Measurements from ENCODE around the gene GDPD2. TPM values are rescaled to one million over a fixed set of nuclear protein-coding genes. Genes with fewer than 3 reads are reported as not detected.

GDPD2 gene
- total RNA-seq, 2 donors from 2014 or later, result 5.0 to 15.3 TPM

DNA sequence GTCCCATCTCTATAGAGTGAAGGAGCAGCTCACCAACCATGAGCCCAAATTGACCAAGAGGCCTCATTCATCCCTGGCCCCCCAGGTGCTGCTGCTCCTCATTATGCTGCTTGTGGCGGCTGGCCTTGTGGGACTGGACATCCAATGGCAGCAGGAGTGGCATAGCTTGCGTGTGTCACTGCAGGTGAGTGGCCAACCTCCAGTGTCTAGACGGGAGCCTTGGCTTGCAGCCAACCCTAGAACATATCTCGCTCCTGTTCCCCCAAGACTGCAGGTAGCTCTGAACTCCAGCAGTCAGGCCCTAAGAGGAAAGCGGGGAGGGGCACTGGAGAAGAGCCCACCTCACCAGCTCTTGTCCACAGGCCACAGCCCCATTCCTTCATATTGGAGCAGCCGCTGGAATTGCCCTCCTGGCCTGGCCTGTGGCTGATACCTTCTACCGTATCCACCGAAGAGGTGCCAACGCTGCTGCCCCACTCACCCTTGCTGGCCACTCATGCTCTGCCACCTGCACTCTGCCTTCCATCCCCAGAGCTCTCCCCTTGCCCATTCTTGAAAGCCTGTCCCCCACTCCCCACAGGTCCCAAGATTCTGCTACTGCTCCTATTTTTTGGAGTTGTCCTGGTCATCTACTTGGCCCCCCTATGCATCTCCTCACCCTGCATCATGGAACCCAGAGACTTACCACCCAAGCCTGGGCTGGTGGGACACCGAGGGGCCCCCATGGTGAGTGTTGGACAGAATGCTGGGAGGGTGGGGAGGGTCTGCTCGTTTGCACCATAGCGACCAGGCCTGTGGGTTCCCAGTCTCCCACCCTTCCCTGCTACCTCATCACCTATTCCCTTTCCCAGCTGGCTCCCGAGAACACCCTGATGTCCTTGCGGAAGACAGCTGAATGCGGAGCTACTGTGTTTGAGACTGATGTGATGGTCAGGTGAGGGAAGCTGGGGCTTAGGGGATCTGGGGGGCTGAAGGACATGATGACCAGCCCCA lies 3.5 kb downstream of the GDPD2 start:
- Histone ChIP-seq H3K9me3 (no peaks in the 10 kb centered on the region), H3K27me3 (no peaks in the 10 kb centered on the region), H3K4me1 (no peaks in the 10 kb centered on the region), H3K4me3 (no peak overlapping the region), H3K9ac (ENCODE audit: low read depth in 2 of 2, low read length in 2 of 2) (no peak overlapping the region), H3K27ac (no peak overlapping the region), H3K36me3 (no peaks in the 10 kb centered on the region)
- DNase-seq, result no peak
- intact Hi-C loops (cut with DNase I), result loop anchor here (10.0 kb wide), 2 partner anchors 132 to 238 kb away; partner anchors contain the start of gene KIF4A
- TF ChIP-seq, protein P1, sequence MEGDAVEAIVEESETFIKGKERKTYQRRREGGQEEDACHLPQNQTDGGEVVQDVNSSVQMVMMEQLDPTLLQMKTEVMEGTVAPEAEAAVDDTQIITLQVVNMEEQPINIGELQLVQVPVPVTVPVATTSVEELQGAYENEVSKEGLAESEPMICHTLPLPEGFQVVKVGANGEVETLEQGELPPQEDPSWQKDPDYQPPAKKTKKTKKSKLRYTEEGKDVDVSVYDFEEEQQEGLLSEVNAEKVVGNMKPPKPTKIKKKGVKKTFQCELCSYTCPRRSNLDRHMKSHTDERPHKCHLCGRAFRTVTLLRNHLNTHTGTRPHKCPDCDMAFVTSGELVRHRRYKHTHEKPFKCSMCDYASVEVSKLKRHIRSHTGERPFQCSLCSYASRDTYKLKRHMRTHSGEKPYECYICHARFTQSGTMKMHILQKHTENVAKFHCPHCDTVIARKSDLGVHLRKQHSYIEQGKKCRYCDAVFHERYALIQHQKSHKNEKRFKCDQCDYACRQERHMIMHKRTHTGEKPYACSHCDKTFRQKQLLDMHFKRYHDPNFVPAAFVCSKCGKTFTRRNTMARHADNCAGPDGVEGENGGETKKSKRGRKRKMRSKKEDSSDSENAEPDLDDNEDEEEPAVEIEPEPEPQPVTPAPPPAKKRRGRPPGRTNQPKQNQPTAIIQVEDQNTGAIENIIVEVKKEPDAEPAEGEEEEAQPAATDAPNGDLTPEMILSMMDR (IDR thresholded peaks at IDR 0.05), result no peak

DNA sequence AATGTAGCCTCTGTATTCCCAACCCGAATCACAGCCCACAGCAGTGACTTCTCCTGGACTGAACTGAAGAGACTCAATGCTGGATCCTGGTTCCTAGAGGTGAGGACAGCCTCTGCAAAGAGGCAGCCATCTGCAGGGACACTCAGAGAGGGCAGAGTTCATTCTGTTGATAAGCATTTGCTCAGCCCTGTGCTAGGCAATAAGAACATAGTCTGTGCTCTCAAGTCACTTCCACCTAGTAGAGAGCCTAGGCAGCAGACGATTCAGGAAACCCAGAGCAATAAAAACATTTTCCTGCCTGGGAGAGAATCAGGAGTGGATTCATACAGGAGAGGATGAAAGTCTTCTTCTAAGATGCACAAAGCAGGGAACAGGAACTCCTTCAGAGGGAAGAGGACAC lies 4.3 kb downstream of the GDPD2 start:
- intact Hi-C loops (cut with DNase I), result loop anchor here (10.0 kb wide), 2 partner anchors 133 to 237 kb away; partner anchors contain the start of gene KIF4A
- DNase-seq, result no peak

DNA sequence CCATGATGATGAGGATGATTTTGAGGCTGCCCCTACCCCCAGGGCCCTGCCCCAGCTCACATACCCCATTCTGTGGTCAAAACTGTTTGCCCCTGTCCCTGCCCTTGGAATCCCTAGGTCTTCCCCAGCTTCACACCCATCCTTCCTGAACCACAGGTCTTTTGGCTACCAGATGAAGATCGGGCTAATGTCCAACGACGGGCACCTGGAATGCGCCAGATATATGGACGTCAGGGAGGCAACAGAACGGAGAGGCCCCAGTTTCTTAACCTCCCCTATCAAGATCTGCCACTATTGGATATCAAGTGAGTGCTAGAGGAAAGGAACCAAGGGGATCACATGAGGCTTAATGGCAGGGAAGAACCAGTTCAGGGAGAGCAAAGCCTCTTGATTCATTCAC lies 6.6 kb downstream of the GDPD2 start:
- no peaks in the 10 kb centered on the region for H3K27me3 ChIP-seq
- no peak overlapping the region for H3K4me3 ChIP-seq
- no peak overlapping the region for H3K9ac ChIP-seq (ENCODE audit: low read depth in 2 of 2, low read length in 2 of 2)
- no peaks in the 10 kb centered on the region for H3K36me3 ChIP-seq
- no peak for DNase-seq
- H3K27ac ChIP-seq, result no peak overlapping the region
- H3K9me3 ChIP-seq, result no peaks in the 10 kb centered on the region
- TF ChIP-seq, protein P1 (IDR thresholded peaks at IDR 0.05), result no peak
- intact Hi-C loops (cut with DNase I), result loop anchor here (10.0 kb wide), 2 partner anchors 135 to 235 kb away; partner anchors contain the start of gene KIF4A
- no peaks in the 10 kb centered on the region for H3K4me1 ChIP-seq

More for the DNA sequence above, 4.3 kb downstream of the GDPD2 start:
- Histone ChIP-seq H3K36me3 (no peaks in the 10 kb centered on the region), H3K4me3 (no peak overlapping the region), H3K27me3 (no peaks in the 10 kb centered on the region), H3K27ac (no peak overlapping the region), H3K9ac (ENCODE audit: low read depth in 2 of 2, low read length in 2 of 2) (no peak overlapping the region), H3K9me3 (no peaks in the 10 kb centered on the region), H3K4me1 (no peaks in the 10 kb centered on the region)
- TF ChIP-seq, protein P1 (IDR thresholded peaks at IDR 0.05), result no peak

DNA sequence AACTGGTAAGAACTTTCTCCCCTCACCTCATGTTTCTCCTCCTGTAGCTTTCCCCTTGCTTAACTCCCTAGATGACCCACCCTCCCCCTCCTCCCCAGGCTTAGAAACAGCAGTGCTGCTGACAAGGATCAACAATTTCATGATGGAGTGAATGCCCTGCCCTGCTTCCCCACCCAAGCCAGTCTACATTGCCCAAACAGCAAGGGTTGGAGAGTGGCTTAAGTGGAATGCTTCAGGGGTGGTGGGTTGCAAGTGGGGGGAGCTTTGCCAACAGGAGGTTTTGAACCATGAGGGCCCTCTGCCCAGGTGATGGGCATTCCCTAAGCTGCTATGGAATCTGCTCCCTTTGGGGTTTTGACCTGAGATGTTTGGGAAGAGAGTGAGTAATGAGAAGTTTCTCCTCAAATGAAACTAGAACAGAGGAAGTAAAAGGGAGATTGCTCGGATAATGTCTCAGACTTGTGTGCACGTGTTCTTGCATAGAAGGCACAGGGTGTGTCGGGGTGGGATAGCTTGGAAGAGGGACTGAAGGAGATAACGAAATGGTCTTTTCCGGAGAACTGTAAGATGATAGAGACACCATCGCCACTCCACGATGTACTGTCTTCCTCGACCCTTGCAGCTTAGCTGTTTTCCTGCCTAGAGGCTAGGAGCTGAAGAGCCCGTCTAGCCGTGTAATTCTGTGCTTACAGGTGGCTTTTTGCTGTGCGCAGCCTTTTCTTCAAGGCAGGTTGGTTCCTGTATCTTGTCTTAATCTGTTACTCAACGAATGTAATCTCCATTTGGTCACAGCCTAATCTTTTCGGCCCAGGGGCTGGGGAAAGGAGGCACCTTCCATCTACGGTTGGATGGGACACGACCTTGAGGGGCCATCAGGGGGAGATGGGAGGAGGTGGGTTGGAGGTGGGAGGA lies 10.1 kb downstream of the GDPD2 start:
- Histone ChIP-seq H3K27me3 (peaks cover 5% of the 10 kb centered on the region), H3K4me1 (no peaks in the 10 kb centered on the region), H3K36me3 (no peaks in the 10 kb centered on the region), H3K9ac (ENCODE audit: low read depth in 2 of 2, low read length in 2 of 2) (no peak overlapping the region), H3K9me3 (no peaks in the 10 kb centered on the region), H3K27ac (no peak overlapping the region), H3K4me3 (peak overlapping the region; percentile 49)
- TF ChIP-seq, protein P1 (IDR thresholded peaks at IDR 0.05), result no peak
- no peak for DNase-seq
- intact Hi-C loops (cut with DNase I), result no loop called here

DNA sequence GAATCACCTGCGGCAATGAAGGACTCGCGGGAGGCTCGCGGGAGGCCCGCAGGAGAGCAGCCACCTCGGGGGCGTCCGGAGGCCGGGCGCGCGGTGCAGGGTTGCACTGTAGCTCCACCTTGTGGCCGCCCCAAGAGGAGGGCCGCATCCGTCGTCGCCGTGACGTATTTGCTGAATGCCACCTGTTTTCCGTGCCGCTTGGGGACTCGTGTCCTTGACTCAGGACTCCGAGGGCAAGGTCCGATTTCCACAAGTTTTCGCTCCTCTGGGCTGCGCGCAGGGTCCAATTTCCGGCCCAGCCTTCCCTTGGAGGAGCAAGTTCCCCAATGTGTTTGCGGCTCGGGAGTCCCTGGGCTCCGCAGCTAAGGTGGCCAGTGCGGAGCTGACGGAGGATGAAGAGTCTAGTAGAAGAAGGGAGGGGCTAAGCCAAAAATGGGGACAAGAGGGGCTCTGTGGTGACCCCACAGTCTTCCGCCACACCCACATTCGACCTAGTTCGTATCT lies 10.8 kb downstream of the GDPD2 start:
- peak; percentile 77 for DNase-seq
- Histone ChIP-seq H3K27ac (peak overlapping the region; percentile 75), H3K9ac (ENCODE audit: low read depth in 2 of 2, low read length in 2 of 2) (peak overlapping the region; percentile 37 to 73), H3K36me3 (no peaks in the 10 kb centered on the region), H3K27me3 (peaks cover 5% of the 10 kb centered on the region), H3K4me3 (peak overlapping the region; percentile 49), H3K9me3 (no peaks in the 10 kb centered on the region), H3K4me1 (no peaks in the 10 kb centered on the region)
- intact Hi-C loops (cut with DNase I), result no loop called here
- TF ChIP-seq, protein P1 (IDR thresholded peaks at IDR 0.05), result peak; percentile 55

Data from colonic mucosa (tissue), 4 donors.